ENCODE data around the gene AUNIP. TPM values are rescaled to one million over a fixed set of nuclear protein-coding genes. Genes with fewer than 3 reads are reported as not detected.

AUNIP gene
- polyA plus RNA-seq, 2 of the 4 experiments (the other 2 are of a cell fraction) = 6.5 to 8.4 TPM

DNA sequence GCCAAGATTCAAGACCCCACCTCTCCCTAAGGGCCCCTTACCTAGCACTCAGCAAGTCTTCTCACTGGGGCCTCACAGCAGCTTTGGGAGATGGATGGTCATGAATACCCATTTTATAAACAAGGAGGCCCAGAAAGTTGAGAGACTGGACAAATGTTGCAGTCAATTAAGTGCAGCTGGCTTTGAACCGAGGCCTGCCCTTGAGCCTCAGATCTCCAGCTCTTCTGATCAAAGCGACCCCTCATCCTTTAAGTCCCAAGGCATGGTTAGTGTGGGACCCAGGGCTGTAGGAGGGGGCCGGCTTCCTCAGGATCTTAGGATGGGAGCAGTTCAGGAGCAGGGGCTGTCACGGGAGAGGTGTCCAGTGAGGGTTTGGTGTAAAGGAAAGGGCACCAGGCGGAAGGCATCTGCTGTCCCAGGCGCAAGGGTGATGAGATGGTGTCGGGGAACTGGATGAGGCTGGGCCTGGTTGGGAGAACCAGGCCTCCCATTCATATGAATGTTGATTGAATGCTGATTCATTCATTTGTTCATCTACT lies 44.6 kb downstream of the AUNIP start:
- DNase-seq (ENCODE audit: low read depth in 1 of 2, low spot score in 1 of 2) = no peak
- H3K4me3 ChIP-seq = no peak overlapping the region
- FAIRE-seq = no peak
- no peak overlapping the region for H3K4me2 ChIP-seq
- H3K4me1 ChIP-seq = peaks cover 8% of the 10 kb centered on the region; the same call in 2 of the 3 replicates
- ATAC-seq = no peak
- POLR2A ChIA-PET = no interaction called here
- no peak for TF ChIP-seq FOSB (CRISPR knock-in tag; IDR thresholded peaks at IDR 0.05)
- no peak for TF ChIP-seq ESRRA (IDR thresholded peaks at IDR 0.05; ENCODE audit: borderline replicate concordance, low read length)
- TF ChIP-seq CEBPB (IDR thresholded peaks at IDR 0.05) = no peak
- TF ChIP-seq PHF8 (IDR thresholded peaks at IDR 0.05; ENCODE audit: borderline replicate concordance, low read depth) = no peak
- no peak for TF ChIP-seq RAD21 (conservative IDR thresholded peaks at IDR 0.05 in 1 of 2, IDR thresholded peaks at IDR 0.05 in 1 of 2)
- TF ChIP-seq, protein P1, sequence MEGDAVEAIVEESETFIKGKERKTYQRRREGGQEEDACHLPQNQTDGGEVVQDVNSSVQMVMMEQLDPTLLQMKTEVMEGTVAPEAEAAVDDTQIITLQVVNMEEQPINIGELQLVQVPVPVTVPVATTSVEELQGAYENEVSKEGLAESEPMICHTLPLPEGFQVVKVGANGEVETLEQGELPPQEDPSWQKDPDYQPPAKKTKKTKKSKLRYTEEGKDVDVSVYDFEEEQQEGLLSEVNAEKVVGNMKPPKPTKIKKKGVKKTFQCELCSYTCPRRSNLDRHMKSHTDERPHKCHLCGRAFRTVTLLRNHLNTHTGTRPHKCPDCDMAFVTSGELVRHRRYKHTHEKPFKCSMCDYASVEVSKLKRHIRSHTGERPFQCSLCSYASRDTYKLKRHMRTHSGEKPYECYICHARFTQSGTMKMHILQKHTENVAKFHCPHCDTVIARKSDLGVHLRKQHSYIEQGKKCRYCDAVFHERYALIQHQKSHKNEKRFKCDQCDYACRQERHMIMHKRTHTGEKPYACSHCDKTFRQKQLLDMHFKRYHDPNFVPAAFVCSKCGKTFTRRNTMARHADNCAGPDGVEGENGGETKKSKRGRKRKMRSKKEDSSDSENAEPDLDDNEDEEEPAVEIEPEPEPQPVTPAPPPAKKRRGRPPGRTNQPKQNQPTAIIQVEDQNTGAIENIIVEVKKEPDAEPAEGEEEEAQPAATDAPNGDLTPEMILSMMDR (IDR thresholded peaks at IDR 0.05) = no peak
- no peak for TF ChIP-seq ELK1 (IDR thresholded peaks at IDR 0.05; ENCODE audit: low read depth, low read length)
- no peak for TF ChIP-seq EHF (CRISPR knock-in tag; IDR thresholded peaks at IDR 0.05)
- no peak for TF ChIP-seq GATA3 (IDR thresholded peaks at IDR 0.05; ENCODE audit: borderline replicate concordance)
- no peak for TF ChIP-seq MYC (IDR thresholded peaks at IDR 0.05; ENCODE audit: borderline replicate concordance, low read length)
- TF ChIP-seq, protein P2, sequence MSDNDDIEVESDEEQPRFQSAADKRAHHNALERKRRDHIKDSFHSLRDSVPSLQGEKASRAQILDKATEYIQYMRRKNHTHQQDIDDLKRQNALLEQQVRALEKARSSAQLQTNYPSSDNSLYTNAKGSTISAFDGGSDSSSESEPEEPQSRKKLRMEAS (IDR thresholded peaks at IDR 0.05) = no peak
- no peak for TF ChIP-seq RARB (CRISPR knock-in tag; IDR thresholded peaks at IDR 0.05)
- TF ChIP-seq NR3C1 (IDR thresholded peaks at IDR 0.05) = no peak
- no peak for TF ChIP-seq REST (IDR thresholded peaks at IDR 0.05)
- no peak for TF ChIP-seq RFX5 (IDR thresholded peaks at IDR 0.05)
- TF ChIP-seq, protein P3, sequence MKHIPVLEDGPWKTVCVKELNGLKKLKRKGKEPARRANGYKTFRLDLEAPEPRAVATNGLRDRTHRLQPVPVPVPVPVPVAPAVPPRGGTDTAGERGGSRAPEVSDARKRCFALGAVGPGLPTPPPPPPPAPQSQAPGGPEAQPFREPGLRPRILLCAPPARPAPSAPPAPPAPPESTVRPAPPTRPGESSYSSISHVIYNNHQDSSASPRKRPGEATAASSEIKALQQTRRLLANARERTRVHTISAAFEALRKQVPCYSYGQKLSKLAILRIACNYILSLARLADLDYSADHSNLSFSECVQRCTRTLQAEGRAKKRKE (CRISPR knock-in tag; IDR thresholded peaks at IDR 0.05; ENCODE audit: low read depth) = no peak
- TF ChIP-seq ZC3H11A (IDR thresholded peaks at IDR 0.05) = no peak
- TF ChIP-seq KDM1A (IDR thresholded peaks at IDR 0.05; ENCODE audit: low read depth) = no peak
- TF ChIP-seq CBX8 (IDR thresholded peaks at IDR 0.05) = no peak
- 94% methylated on average over 7 of the region's 7 CpGs for WGBS (ENCODE audit: missing lambda C conversion rate)
- no peaks in the 10 kb centered on the region for H3K9me3 ChIP-seq
- CTCF ChIA-PET = interaction anchor here (0.7 to 1.7 kb wide), 4 partner anchors 23 to 205 kb away, joined by 3 to 6 read pairs (median 4); partner anchors contain the start of gene PAFAH2
- H3K27ac ChIP-seq = no peak overlapping the region

Measured in A549 (cell line).